Stomach (tissue), 9 donors: ENCODE data around the gene NISCH. TPM values are rescaled to one million over a fixed set of nuclear protein-coding genes. Genes with fewer than 3 reads are reported as not detected.

ENCODE experiments used
- DNase-seq, 2 donors: peaks; one replicate each; pipeline versions ENCODE4 v3.0.0 to v3.0.0-alpha.2; 2013 to 2019
- H3K27ac ChIP-seq, 5 donors: fragments of 200-600 bp in 4 of 5; sonication (generic) in 4 of 5; one replicate each; pipeline ENCODE4 v1.5.1; 2013 to 2019; ENCODE audit warnings: mild to moderate bottlenecking in 1 of 5, moderate library complexity in 1 of 5
- H3K27me3 ChIP-seq, 3 donors: fragments of 200-600 bp; sonication (generic); one replicate each; pipeline ENCODE4 v1.5.1; 2017 to 2019; ENCODE audit warnings: mixed run types in 1 of 3
- H3K36me3 ChIP-seq, 4 donors: fragments of 200-600 bp; sonication (generic); 1 replicate in 3 of 4; 2 replicates in 1 of 4; pipeline ENCODE4 v1.5.1; 2016 to 2019
- H3K4me1 ChIP-seq, 4 donors: fragments of 200-600 bp; sonication (generic); one replicate each; pipeline ENCODE4 v1.5.1; 2016 to 2019
- H3K4me3 ChIP-seq, 4 donors: fragments of 200-600 bp; sonication (generic) in 3 of 4; one replicate each; pipeline ENCODE4 v1.5.1; 2016 to 2019; ENCODE audit warnings: mild to moderate bottlenecking in 1 of 4
- H3K9me3 ChIP-seq, 4 donors: fragments of 200-600 bp; sonication (generic); one replicate each; pipeline ENCODE4 v1.5.1; 2016 to 2019
- CTCF ChIP-seq, 7 experiments: fragments of 450-650 bp in 4 of 7; fragments of 200-600 bp in 3 of 7; sonication (generic) in 3 of 7; IDR thresholded peaks; one replicate each; pipeline ENCODE4 v1.5.1; 2016 to 2019; ENCODE audit warnings: antibody characterized with exemption in 7 of 7, control low read depth in 2 of 7, mild to moderate bottlenecking in 1 of 7
- EP300 ChIP-seq: sonication (generic); formaldehyde crosslinking; IDR thresholded peaks from one replicate; pipeline ENCODE4 v1.6.1; 2017; ENCODE audit warnings: antibody characterized with exemption
- POLR2A ChIP-seq, 4 donors: fragments of 450-650 bp; IDR thresholded peaks; one replicate each; pipeline ENCODE4 v1.6.1; 2016; ENCODE audit warnings: antibody characterized with exemption in 4 of 4, control low read depth in 2 of 4, mild to moderate bottlenecking in 1 of 4, moderate library complexity in 1 of 4
- POLR2AphosphoS5 ChIP-seq, 3 donors: sonication (generic); formaldehyde crosslinking; IDR thresholded peaks; one replicate each; pipeline ENCODE4 v1.6.1; 2016; ENCODE audit warnings: antibody characterized with exemption in 3 of 3
- WGBS, 5 donors: extraction: QIAGEN DNeasy Blood & Tissue Kit in 3 of 5; methylation state at CpG; one replicate each; pipeline versions ENCODE4 v1.1.5 to v1.1.7; 2013 to 2018; 5-methylcytosine and 5-hydroxymethylcytosine counted together
- intact Hi-C: fragments of 100-400 bp; cut with DNase I; formaldehyde crosslinking; loops from one replicate; pipeline ENCODE4 v1.15.1; 2023; ENCODE audit warnings: low total_unique reads
- polyA plus RNA-seq, 3 donors: library from polyadenylated mRNA; stranded (reverse); fragments of 200-250 nt; gene quantifications; one replicate each; pipeline ENCODE4 v1.2.3, GENCODE V29; 2013
- total RNA-seq, 5 donors: library from RNA; depleted of rRNA; stranded (reverse); fragments of >200 nt; gene quantifications; one replicate each; pipeline versions ENCODE4 v1.1.0 to v1.2.3, GENCODE V29; 2014 to 2016
- donor health status: healthy with polysubstance abuse.
- donor health status: Bipolar disorder and iron deficiency.
- donor health status: healthy.

The NISCH gene
- total and polyA plus RNA-seq, 8 donors = 18.3 to 456 (median 69.9) TPM

GRCh38 chr3:52541050-52541449 lies 85.6 kb downstream of the NISCH start:
- Histone ChIP-seq H3K27ac (peak overlapping the region in 1 of 5 donors; percentile 26), H3K4me3 (no peak overlapping the region), H3K36me3 (peaks cover 10 to 47% (median 40%) of the 10 kb centered on the region in 4 donors), H3K27me3 (no peaks in the 10 kb centered on the region), H3K4me1 (peaks cover 22 to 43% (median 32%) of the 10 kb centered on the region in 4 donors), H3K9me3 (no peaks in the 10 kb centered on the region)
- DNase-seq = no peak
- intact Hi-C loops = no loop called here
- WGBS, 5 donors = 66 to 89% (median 88%) methylated on average over 2 of the region's 2 CpGs
- no peak for TF ChIP-seq EP300
- TF ChIP-seq CTCF (IDR thresholded peaks at IDR 0.05) = no peak
- no peak for TF ChIP-seq POLR2AphosphoS5 (IDR thresholded peaks at IDR 0.05)
- TF ChIP-seq POLR2A (IDR thresholded peaks at IDR 0.05) = no peak

Other genes with a start within 250 kb of the NISCH start
- gene TLR9, start 230.0 kb upstream of the NISCH start, total RNA-seq = not detected
- gene TLR9, start 230.0 kb upstream of the NISCH start, polyA plus RNA-seq = under 1 TPM in 1 of 3 donors, not detected in 2; 0.18 TPM
- 100 to 1,000 TPM in 1 of 5 donors, 10 to 100 TPM in 4; 18.7 to 237 (median 39.1) TPM for gene TWF2, start 216.4 kb upstream of the NISCH start, total RNA-seq
- 10 to 100 TPM; 37.5 to 58.7 (median 40.8) TPM for gene TWF2, start 216.4 kb upstream of the NISCH start, polyA plus RNA-seq
- gene PPM1M, start 209.8 kb upstream of the NISCH start, total RNA-seq = 10 to 100 TPM in 3 of 5 donors, 1 to 10 TPM in 2; 7.9 to 44.9 (median 11.0) TPM
- gene PPM1M, start 209.8 kb upstream of the NISCH start, polyA plus RNA-seq = 10 to 100 TPM; 16.4 to 25.7 (median 19.8) TPM
- 10 to 100 TPM in 4 of 5 donors, 1 to 10 TPM in 1; 8.2 to 64.8 (median 30.4) TPM for gene WDR82, start 177.0 kb upstream of the NISCH start, total RNA-seq
- gene WDR82, start 177.0 kb upstream of the NISCH start, polyA plus RNA-seq = 10 to 100 TPM; 20.6 to 28.7 (median 28.0) TPM
- 10 to 100 TPM; 16.7 to 55.0 (median 19.2) TPM for gene GLYCTK, start 167.8 kb upstream of the NISCH start, total RNA-seq
- 10 to 100 TPM in 2 of 3 donors, 1 to 10 TPM in 1; 9.1 to 26.9 (median 14.6) TPM for gene GLYCTK, start 167.8 kb upstream of the NISCH start, polyA plus RNA-seq
- gene DNAH1, start 139.3 kb upstream of the NISCH start, total RNA-seq = 10 to 100 TPM in 4 of 5 donors, 1 to 10 TPM in 1; 6.1 to 57.6 (median 22.2) TPM
- gene DNAH1, start 139.3 kb upstream of the NISCH start, polyA plus RNA-seq = 1 to 10 TPM; 1.9 to 3.4 (median 3.0) TPM
- gene BAP1, start 45.6 kb upstream of the NISCH start, total RNA-seq = 100 to 1,000 TPM in 1 of 5 donors, 10 to 100 TPM in 4; 49.4 to 137 (median 66.8) TPM
- gene BAP1, start 45.6 kb upstream of the NISCH start, polyA plus RNA-seq = 10 to 100 TPM; 50.3 to 68.1 (median 52.4) TPM
- 10 to 100 TPM; 11.4 to 53.3 (median 15.2) TPM for gene PHF7, start 44.9 kb upstream of the NISCH start, total RNA-seq
- 10 to 100 TPM in 1 of 3 donors, 1 to 10 TPM in 2; 3.7 to 10.2 (median 4.1) TPM for gene PHF7, start 44.9 kb upstream of the NISCH start, polyA plus RNA-seq
- gene SEMA3G, start 10.5 kb upstream of the NISCH start, total RNA-seq = 1 to 10 TPM in 3 of 5 donors, under 1 TPM in 2; under 0.01 to 9.6 (median 1.7) TPM
- gene SEMA3G, start 10.5 kb upstream of the NISCH start, polyA plus RNA-seq = 1 to 10 TPM; 1.4 to 2.3 (median 1.9) TPM
- gene TNNC1, start 1.6 kb upstream of the NISCH start, total RNA-seq = 1 to 10 TPM in 2 of 5 donors, not detected in 3; 3.1 to 6.5 TPM
- 10 to 100 TPM in 2 of 3 donors, 1 to 10 TPM in 1; 4.9 to 41.1 (median 20.3) TPM for gene TNNC1, start 1.6 kb upstream of the NISCH start, polyA plus RNA-seq
- gene STAB1, start 39.7 kb downstream of the NISCH start, total RNA-seq = 100 to 1,000 TPM in 2 of 5 donors, 10 to 100 TPM in 3; 51.6 to 295 (median 79.9) TPM
- gene STAB1, start 39.7 kb downstream of the NISCH start, polyA plus RNA-seq = 10 to 100 TPM; 33.7 to 55.3 (median 48.6) TPM
- 10 to 100 TPM in 4 of 5 donors, 1 to 10 TPM in 1; 4.6 to 26.8 (median 19.5) TPM for gene NT5DC2, start 78.3 kb downstream of the NISCH start, total RNA-seq
- 10 to 100 TPM; 15.6 to 56.2 (median 27.7) TPM for gene NT5DC2, start 78.3 kb downstream of the NISCH start, polyA plus RNA-seq
- gene UQCC5, start 81.0 kb downstream of the NISCH start, total RNA-seq = 10 to 100 TPM in 1 of 5 donors, 1 to 10 TPM in 2, not detected in 2; 1.3 to 26.3 (median 2.8) TPM
- 10 to 100 TPM; 22.7 to 58.5 (median 25.3) TPM for gene UQCC5, start 81.0 kb downstream of the NISCH start, polyA plus RNA-seq
- gene PBRM1, start 230.3 kb downstream of the NISCH start, total RNA-seq = 100 to 1,000 TPM in 3 of 5 donors, 10 to 100 TPM in 2; 55.0 to 130 (median 105) TPM
- gene PBRM1, start 230.3 kb downstream of the NISCH start, polyA plus RNA-seq = 1 to 10 TPM; 6.0 to 8.4 (median 7.8) TPM
- 100 to 1,000 TPM in 1 of 5 donors, 10 to 100 TPM in 3, 1 to 10 TPM in 1; 5.8 to 114 (median 88.9) TPM for gene GNL3, start 230.4 kb downstream of the NISCH start, total RNA-seq
- gene GNL3, start 230.4 kb downstream of the NISCH start, polyA plus RNA-seq = 10 to 100 TPM; 37.9 to 69.1 (median 55.3) TPM